Esophagus squamous epithelium (tissue), 5 donors: ENCODE measurements around the gene TRPM1. TPM values are rescaled to one million over a fixed set of nuclear protein-coding genes. Genes with fewer than 3 reads are reported as not detected.

Experiments
- DNase-seq: peaks from one replicate; lab custom pipeline; 2025; lab: John Stamatoyannopoulos, UW
- H3K27ac ChIP-seq, 4 donors: fragments of 200-600 bp; sonication (generic); one replicate each; pipeline ENCODE4 v1.5.1; 2016 to 2019; ENCODE audit warnings: mild to moderate bottlenecking in 1 of 4
- H3K27me3 ChIP-seq, 4 donors: fragments of 200-600 bp; sonication (generic); 1 replicate in 3 of 4; 2 replicates in 1 of 4; pipeline versions ENCODE4 v1.5.1 to v1.6.0; 2017 to 2021; ENCODE audit warnings: antibody characterized with exemption in 1 of 4
- H3K36me3 ChIP-seq, 3 donors: fragments of 200-600 bp; sonication (generic); one replicate each; pipeline ENCODE4 v1.5.1; 2016 to 2019
- H3K4me1 ChIP-seq, 3 donors: fragments of 200-600 bp; sonication (generic); one replicate each; pipeline ENCODE4 v1.5.1; 2017 to 2019
- H3K4me3 ChIP-seq, 4 donors: fragments of 200-600 bp; sonication (generic); 1 replicate in 3 of 4; 2 replicates in 1 of 4; pipeline ENCODE4 v1.5.1; 2016 to 2019; ENCODE audit warnings: mild to moderate bottlenecking in 2 of 4, moderate library complexity in 1 of 4
- H3K9me3 ChIP-seq, 3 donors: fragments of 200-600 bp; sonication (generic); one replicate each; pipeline ENCODE4 v1.5.1; 2016 to 2019
- POLR2A ChIP-seq, 4 donors: fragments of 450-650 bp; IDR thresholded peaks; one replicate each; pipeline ENCODE4 v1.6.1; 2017; ENCODE audit warnings: antibody characterized with exemption in 4 of 4, mild to moderate bottlenecking in 4 of 4, moderate library complexity in 3 of 4
- WGBS, 2 donors: methylation state at CpG; one replicate each; pipeline ENCODE4 v1.1.5; 2018; 5-methylcytosine and 5-hydroxymethylcytosine counted together
- intact Hi-C: fragments of 100-400 bp; cut with DNase I; formaldehyde crosslinking; loops from one replicate; pipeline ENCODE4 v1.15.0; 2022
- total RNA-seq, 4 donors: library from RNA; depleted of rRNA; stranded (reverse); fragments of >200 nt; gene quantifications; one replicate each; pipeline ENCODE4 v1.1.0, GENCODE V29; 2016
- TF ChIP-seq, protein P1 (sequence below), 6 experiments: fragments of 450-650 bp in 4 of 6; fragments of 200-600 bp in 2 of 6; sonication (generic) in 2 of 6; IDR thresholded peaks; one replicate each; pipeline ENCODE4 v1.5.1; 2016 to 2019; ENCODE audit warnings: antibody characterized with exemption in 6 of 6, mild to moderate bottlenecking in 4 of 6, moderate library complexity in 4 of 6
- donor health status: DM: yes; HTN: yes; CAD: no.

Gene TRPM1
- total RNA-seq, 4 donors from 2014 or later = not detected

DNA sequence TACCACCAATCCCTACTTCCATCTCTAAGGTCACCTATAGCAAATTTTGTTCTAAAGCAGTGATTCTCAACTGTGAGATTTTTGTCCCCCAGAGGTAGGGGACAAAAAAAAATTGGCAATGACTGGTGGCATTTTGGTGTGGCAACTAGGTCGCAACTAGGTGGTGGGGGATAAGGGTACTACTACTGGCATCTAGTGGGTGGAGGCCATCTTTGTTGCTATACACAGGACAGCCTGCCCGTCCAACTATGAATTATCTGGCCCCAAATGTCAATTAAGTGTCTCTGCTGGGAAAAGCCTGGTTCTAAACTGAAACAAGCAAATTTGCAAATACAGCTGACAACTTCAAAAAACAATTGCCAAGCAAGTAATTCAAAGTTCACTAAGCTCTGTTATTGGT, 111.5 kb downstream of the TRPM1 start:
- peaks cover 0 to 30% (median 0%) of the 10 kb centered on the region in 3 donors for H3K36me3 ChIP-seq
- 38 to 60% methylated on average over 1 to 2 of the region's 2 CpGs for WGBS, 2 donors
- no peaks in the 10 kb centered on the region for H3K27me3 ChIP-seq
- H3K4me1 ChIP-seq = peaks cover 19 to 68% (median 34%) of the 10 kb centered on the region in 3 donors
- H3K4me3 ChIP-seq = peak overlapping the region; percentile 76 to 99 (median 92)
- no peak for DNase-seq
- H3K27ac ChIP-seq = peak overlapping the region; percentile 96 to 99 (median 98)
- H3K9me3 ChIP-seq = no peaks in the 10 kb centered on the region
- intact Hi-C loops = no loop called here
- TF ChIP-seq, protein P1, sequence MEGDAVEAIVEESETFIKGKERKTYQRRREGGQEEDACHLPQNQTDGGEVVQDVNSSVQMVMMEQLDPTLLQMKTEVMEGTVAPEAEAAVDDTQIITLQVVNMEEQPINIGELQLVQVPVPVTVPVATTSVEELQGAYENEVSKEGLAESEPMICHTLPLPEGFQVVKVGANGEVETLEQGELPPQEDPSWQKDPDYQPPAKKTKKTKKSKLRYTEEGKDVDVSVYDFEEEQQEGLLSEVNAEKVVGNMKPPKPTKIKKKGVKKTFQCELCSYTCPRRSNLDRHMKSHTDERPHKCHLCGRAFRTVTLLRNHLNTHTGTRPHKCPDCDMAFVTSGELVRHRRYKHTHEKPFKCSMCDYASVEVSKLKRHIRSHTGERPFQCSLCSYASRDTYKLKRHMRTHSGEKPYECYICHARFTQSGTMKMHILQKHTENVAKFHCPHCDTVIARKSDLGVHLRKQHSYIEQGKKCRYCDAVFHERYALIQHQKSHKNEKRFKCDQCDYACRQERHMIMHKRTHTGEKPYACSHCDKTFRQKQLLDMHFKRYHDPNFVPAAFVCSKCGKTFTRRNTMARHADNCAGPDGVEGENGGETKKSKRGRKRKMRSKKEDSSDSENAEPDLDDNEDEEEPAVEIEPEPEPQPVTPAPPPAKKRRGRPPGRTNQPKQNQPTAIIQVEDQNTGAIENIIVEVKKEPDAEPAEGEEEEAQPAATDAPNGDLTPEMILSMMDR (IDR thresholded peaks at IDR 0.05) = peak in 1 of 6 experiments; percentile 8
- no peak for TF ChIP-seq POLR2A (IDR thresholded peaks at IDR 0.05)

DNA sequence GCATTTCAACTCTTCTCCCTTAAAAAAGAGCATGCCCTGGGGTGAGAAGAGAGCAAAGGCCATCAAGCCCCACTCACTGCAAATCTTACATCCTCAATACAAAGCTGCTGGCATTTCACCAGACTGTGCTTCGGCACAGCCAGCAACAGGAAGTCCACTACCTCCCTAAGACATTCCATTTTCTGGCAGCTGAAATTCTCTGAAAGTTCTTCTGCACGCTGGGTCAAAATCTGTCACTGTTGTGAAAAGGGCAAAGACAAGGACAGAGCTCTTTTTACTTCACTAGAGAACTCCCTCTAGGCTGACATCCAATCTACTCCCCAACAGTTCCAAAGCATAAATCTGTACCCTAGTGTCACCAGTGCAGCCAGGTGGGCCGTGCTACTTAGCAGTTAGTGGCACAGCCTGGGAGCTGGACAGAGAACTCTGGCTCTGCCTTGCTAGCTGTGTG, 116.4 kb downstream of the TRPM1 start:
- intact Hi-C loops = no loop called here
- Histone ChIP-seq H3K4me3 (peak overlapping the region in 1 of 4 donors; percentile 4), H3K4me1 (peaks cover 17 to 86% (median 31%) of the 10 kb centered on the region in 3 donors), H3K36me3 (peaks cover 0 to 73% (median 0%) of the 10 kb centered on the region in 3 donors), H3K9me3 (no peaks in the 10 kb centered on the region), H3K27ac (peak overlapping the region in 3 of 4 donors; percentile 31 to 66 (median 48)), H3K27me3 (no peaks in the 10 kb centered on the region)
- WGBS, 2 donors = 37 to 44% methylated on average over 3 of the region's 3 CpGs
- TF ChIP-seq, protein P1 (IDR thresholded peaks at IDR 0.05) = no peak
- TF ChIP-seq POLR2A (IDR thresholded peaks at IDR 0.05) = no peak
- no peak for DNase-seq

DNA sequence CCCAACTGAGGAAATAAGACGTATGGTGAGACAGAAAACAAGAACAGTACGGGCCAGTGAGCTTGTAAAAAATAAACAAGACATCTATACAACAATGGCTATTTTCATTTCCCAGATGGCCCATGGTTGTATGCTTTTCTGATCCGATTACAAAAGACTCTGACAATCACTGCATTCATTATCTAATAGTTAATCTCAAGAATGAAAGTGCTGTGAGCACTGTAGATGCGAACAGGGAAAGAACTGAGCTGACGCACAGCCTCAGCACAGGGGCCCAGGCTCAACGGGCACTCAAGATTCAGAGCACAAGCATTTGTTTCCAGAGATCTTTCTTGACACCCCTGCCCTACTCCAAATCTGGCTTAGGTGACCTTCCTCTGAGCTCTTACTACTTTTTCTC, 117.0 kb downstream of the TRPM1 start:
- TF ChIP-seq, protein P1 (IDR thresholded peaks at IDR 0.05) = no peak
- TF ChIP-seq POLR2A (IDR thresholded peaks at IDR 0.05) = no peak
- DNase-seq = no peak
- Histone ChIP-seq H3K27me3 (no peaks in the 10 kb centered on the region), H3K4me3 (peak overlapping the region in 1 of 4 donors; percentile 4), H3K27ac (peak overlapping the region in 3 of 4 donors; percentile 31 to 66 (median 48)), H3K9me3 (no peaks in the 10 kb centered on the region), H3K36me3 (peaks cover 0 to 79% (median 0%) of the 10 kb centered on the region in 3 donors), H3K4me1 (peaks cover 14 to 86% (median 25%) of the 10 kb centered on the region in 3 donors)
- intact Hi-C loops = no loop called here
- 52 to 65% methylated on average over 6 of the region's 6 CpGs for WGBS, 2 donors

DNA sequence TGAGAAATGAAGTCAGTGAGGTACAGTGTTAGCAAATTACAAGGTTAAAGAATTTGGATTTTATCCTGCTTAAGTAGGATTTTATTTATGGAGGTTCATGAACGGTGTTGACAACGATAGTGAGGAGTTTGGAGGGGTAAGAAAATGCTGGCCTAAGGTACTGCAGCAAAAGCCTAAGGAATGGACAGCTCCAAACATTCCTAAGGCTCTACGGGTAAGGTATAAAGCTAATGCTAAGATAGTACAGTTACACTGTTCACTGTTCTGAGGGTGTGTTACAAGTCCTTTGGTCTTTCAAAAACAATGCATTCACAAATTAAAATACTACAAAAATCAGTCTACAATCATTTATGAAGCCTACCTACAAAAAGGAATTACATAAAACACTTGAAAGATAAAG, 117.4 kb downstream of the TRPM1 start:
- WGBS, 2 donors = 86% methylated on average over 3 of the region's 3 CpGs
- Histone ChIP-seq H3K9me3 (no peaks in the 10 kb centered on the region), H3K4me3 (no peak overlapping the region), H3K36me3 (peaks cover 0 to 83% (median 0%) of the 10 kb centered on the region in 3 donors), H3K27ac (peak overlapping the region in 2 of 4 donors; percentile 31 to 48), H3K4me1 (peaks cover 10 to 86% (median 21%) of the 10 kb centered on the region in 3 donors), H3K27me3 (no peaks in the 10 kb centered on the region)
- no peak for DNase-seq
- TF ChIP-seq, protein P1 (IDR thresholded peaks at IDR 0.05) = no peak
- no peak for TF ChIP-seq POLR2A (IDR thresholded peaks at IDR 0.05)
- intact Hi-C loops = no loop called here

DNA sequence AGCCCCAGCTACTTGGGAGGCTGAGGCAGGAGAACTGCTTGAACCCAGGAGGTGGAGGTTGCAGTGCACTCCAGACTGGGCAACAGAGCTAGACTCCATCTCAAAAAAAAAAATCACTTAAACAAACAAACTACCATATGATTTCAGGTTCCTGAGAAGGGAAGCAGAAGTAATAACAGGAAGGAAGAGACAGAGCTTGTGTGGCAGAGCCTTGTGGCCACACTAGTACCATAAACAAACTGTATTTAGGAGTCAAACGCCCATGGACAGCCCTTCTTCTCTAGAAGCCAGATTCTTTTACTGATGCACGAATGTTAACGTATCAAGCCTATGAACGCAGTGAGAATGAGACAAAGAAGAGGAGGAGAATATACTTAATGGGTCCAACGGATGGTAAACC, 122.1 kb downstream of the TRPM1 start:
- H3K36me3 ChIP-seq = peaks cover 0 to 88% (median 0%) of the 10 kb centered on the region in 3 donors
- H3K4me1 ChIP-seq = peaks cover 0 to 62% (median 0%) of the 10 kb centered on the region in 3 donors
- no peaks in the 10 kb centered on the region for H3K27me3 ChIP-seq
- 86 to 92% methylated on average over 5 of the region's 5 CpGs for WGBS, 2 donors
- DNase-seq = no peak
- intact Hi-C loops = no loop called here
- no peaks in the 10 kb centered on the region for H3K9me3 ChIP-seq
- no peak for TF ChIP-seq POLR2A (IDR thresholded peaks at IDR 0.05)
- TF ChIP-seq, protein P1 (IDR thresholded peaks at IDR 0.05) = no peak
- no peak overlapping the region for H3K4me3 ChIP-seq
- H3K27ac ChIP-seq = no peak overlapping the region
